H1 (cell line): ENCODE data around the gene ZFR. TPM values are rescaled to one million over a fixed set of nuclear protein-coding genes. Genes with fewer than 3 reads are reported as not detected.

Experiments
- CTCF ChIA-PET: fragments of 300-600 bp; sonication (Branson Sonifier 250); formaldehyde crosslinking; loops from one replicate; lab custom pipeline; 2021; ENCODE audit not compliant: partially characterized antibody; lab: Charles Lee
- POLR2A ChIA-PET: fragments of 300-600 bp; sonication (Branson Sonifier 250); formaldehyde crosslinking; loops from one replicate; lab custom pipeline; 2021; ENCODE audit warnings: inconsistent platforms; ENCODE audit not compliant: partially characterized antibody; lab: Charles Lee
- DNase-seq, 2 experiments: peaks; one replicate each; pipeline versions ENCODE4 v3.0.0 to v3.0.0-alpha.2; 2010 to 2022; ENCODE audit warnings: low spot score in 2 of 2, low read depth in 1 of 2, mixed read lengths in 1 of 2
- FAIRE-seq: peaks from 2 replicates; lab custom pipeline; 2011; peaks lifted over from hg19 to GRCh38; lab: Jason Lieb, UNC
- H2AFZ ChIP-seq: 2 replicates; pipeline ENCODE4 v1.8.1; 2012; ENCODE audit warnings: low read length, inconsistent platforms
- H2AK5ac ChIP-seq: 2 replicates; pipeline ENCODE4 v1.6.1; 2013; ENCODE audit warnings: low read depth, low read length
- H2BK120ac ChIP-seq: replicated peaks from 2 replicates; pipeline ENCODE3; 2013; ENCODE audit warnings: low read depth, low read length, inconsistent platforms
- H2BK12ac ChIP-seq: 2 replicates; pipeline ENCODE4 v1.6.1; 2013; ENCODE audit warnings: low read depth, low read length
- H2BK15ac ChIP-seq: 2 replicates; pipeline ENCODE4 v1.6.1; 2013; ENCODE audit warnings: low read length
- H2BK20ac ChIP-seq: 2 replicates; pipeline ENCODE4 v1.6.1; 2013; ENCODE audit warnings: low read length
- H2BK5ac ChIP-seq: 2 replicates; pipeline ENCODE4 v1.6.1; 2013; ENCODE audit warnings: low read depth, low read length
- H3K14ac ChIP-seq: 2 replicates; pipeline ENCODE4 v1.6.1; 2013; ENCODE audit warnings: inconsistent platforms; ENCODE audit not compliant: insufficient read length
- H3K18ac ChIP-seq: 2 replicates; pipeline ENCODE4 v1.6.1; 2013; ENCODE audit warnings: low read length; ENCODE audit errors: extremely low read depth
- H3K23ac ChIP-seq: 2 replicates; pipeline ENCODE4 v1.6.1; 2013; ENCODE audit warnings: inconsistent platforms; ENCODE audit not compliant: insufficient read length
- H3K23me2 ChIP-seq: 2 replicates; pipeline ENCODE4 v1.6.1; 2013; ENCODE audit warnings: low read depth, low read length
- H3K27ac ChIP-seq: 2 replicates; pipeline ENCODE4 v1.6.1; 2011; ENCODE audit warnings: low read depth, low read length, inconsistent platforms
- H3K27me3 ChIP-seq, 4 experiments: replicated peaks in 1 of 4; 1 replicate in 1 of 4; 2 replicates in 3 of 4; pipeline versions ENCODE4 v1.6.1 to v1.8.1; 2011 to 2013; ENCODE audit warnings: low read length in 3 of 4, mild to moderate bottlenecking in 3 of 4, inconsistent platforms in 2 of 4, mixed read lengths in 2 of 4, moderate library complexity in 1 of 4; ENCODE audit not compliant: control insufficient read depth in 3 of 4, insufficient read depth in 3 of 4; ENCODE audit errors: extremely low read depth in 1 of 4
- H3K36me3 ChIP-seq, 4 experiments: 2 replicates each; pipeline versions ENCODE4 v1.6.1 to v1.8.1; 2011 to 2013; ENCODE audit warnings: mild to moderate bottlenecking in 4 of 4, low read length in 3 of 4, moderate library complexity in 2 of 4, control low read depth in 1 of 4, inconsistent platforms in 1 of 4; ENCODE audit not compliant: insufficient read depth in 4 of 4, control insufficient read depth in 2 of 4
- H3K4ac ChIP-seq: replicated peaks from 2 replicates; pipeline ENCODE3; 2013; ENCODE audit warnings: low read length, low read depth, mixed read lengths, inconsistent platforms; ENCODE audit not compliant: insufficient read length
- H3K4me1 ChIP-seq, 4 experiments: replicated peaks in 1 of 4; 1 replicate in 1 of 4; 2 replicates in 3 of 4; pipeline versions ENCODE4 v1.6.1 to v1.8.1; 2011 to 2013; ENCODE audit warnings: low read length in 3 of 4, inconsistent platforms in 2 of 4, mixed read lengths in 1 of 4; ENCODE audit not compliant: insufficient read depth in 4 of 4, control insufficient read depth in 3 of 4
- H3K4me2 ChIP-seq, 2 experiments: 2 replicates each; pipeline versions ENCODE4 v1.6.1 to v1.8.1; 2011 to 2013; ENCODE audit warnings: low read depth in 2 of 2, low read length in 2 of 2, control low read depth in 1 of 2, inconsistent platforms in 1 of 2, mild to moderate bottlenecking in 1 of 2; ENCODE audit not compliant: insufficient read depth in 1 of 2
- H3K4me3 ChIP-seq, 4 experiments: fragments of 200-600, 300-600 bp in 1 of 4; sonication (generic), shearing (Covaris generic), sonication (Bioruptor Twin) in 1 of 4; 2 replicates each; pipeline versions ENCODE4 v1.5.1 to v1.8.1; 2011 to 2016; ENCODE audit warnings: low read length in 4 of 4, low read depth in 3 of 4, control low read depth in 2 of 4, inconsistent platforms in 2 of 4, mild to moderate bottlenecking in 2 of 4, mixed read lengths in 1 of 4, moderate library complexity in 1 of 4; ENCODE audit not compliant: insufficient read depth in 2 of 4; ENCODE audit errors: extremely low read depth in 1 of 4
- H3K56ac ChIP-seq: replicated peaks from 2 replicates; pipeline ENCODE3; 2013; ENCODE audit warnings: low read depth, mild to moderate bottlenecking, mixed read lengths, low read length, inconsistent platforms; ENCODE audit not compliant: insufficient read length
- H3K79me1 ChIP-seq: 2 replicates; pipeline ENCODE4 v1.6.1; 2013; ENCODE audit warnings: low read depth, low read length, control low read depth
- H3K79me2 ChIP-seq, 2 experiments: 2 replicates each; pipeline versions ENCODE4 v1.6.1 to v1.8.1; 2012 to 2013; ENCODE audit warnings: low read length in 2 of 2, mild to moderate bottlenecking in 2 of 2, inconsistent platforms in 1 of 2; ENCODE audit not compliant: insufficient read depth in 2 of 2, control insufficient read depth in 1 of 2
- H3K9ac ChIP-seq, 4 experiments: replicated peaks in 1 of 4; 1 replicate in 1 of 4; 2 replicates in 3 of 4; pipeline versions ENCODE4 v1.6.1 to v1.8.1; 2011 to 2013; ENCODE audit warnings: low read depth in 3 of 4, low read length in 3 of 4, control low read depth in 2 of 4, mild to moderate bottlenecking in 2 of 4, moderate library complexity in 2 of 4, inconsistent platforms in 1 of 4; ENCODE audit errors: extremely low read depth in 1 of 4
- H3K9me3 ChIP-seq, 2 experiments: 2 replicates each; pipeline versions ENCODE4 v1.6.1 to v1.8.1; 2012 to 2013; ENCODE audit warnings: mild to moderate bottlenecking in 2 of 2, moderate library complexity in 2 of 2, control low read depth in 1 of 2, inconsistent platforms in 1 of 2, low read depth in 1 of 2, low read length in 1 of 2, mixed read lengths in 1 of 2; ENCODE audit not compliant: insufficient read depth in 2 of 2
- H4K20me1 ChIP-seq, 2 experiments: replicated peaks in 1 of 2; 2 replicates each; pipeline versions ENCODE3 to v1.8.1; 2011 to 2013; ENCODE audit warnings: inconsistent platforms in 2 of 2, low read length in 2 of 2, mild to moderate bottlenecking in 1 of 2; ENCODE audit not compliant: insufficient read depth in 2 of 2, control insufficient read depth in 1 of 2
- H4K5ac ChIP-seq: 2 replicates; pipeline ENCODE4 v1.6.1; 2013; ENCODE audit warnings: low read length, low read depth, mixed read lengths, inconsistent platforms; ENCODE audit not compliant: insufficient read length
- H4K8ac ChIP-seq: 2 replicates; pipeline ENCODE4 v1.8.0; 2013; ENCODE audit warnings: mild to moderate bottlenecking, moderate library complexity, low read length, inconsistent platforms; ENCODE audit not compliant: insufficient read depth; ENCODE audit errors: extremely low read depth
- H4K91ac ChIP-seq: replicated peaks from 2 replicates; pipeline ENCODE3; 2013; ENCODE audit warnings: low read length, mixed read lengths, inconsistent platforms; ENCODE audit not compliant: insufficient read length
- BACH1 ChIP-seq: IDR thresholded peaks from 2 replicates; pipeline ENCODE4 v1.6.1; 2012; ENCODE audit warnings: low read length, improper control_type of control experiment
- CHD1 ChIP-seq: IDR thresholded peaks from 2 replicates; pipeline ENCODE4 v1.6.1; 2012; ENCODE audit warnings: low read depth, low read length, improper control_type of control experiment
- CHD2 ChIP-seq: IDR thresholded peaks from 2 replicates; pipeline ENCODE4 v1.6.1; 2012; ENCODE audit warnings: low read length, improper control_type of control experiment
- CREB1 ChIP-seq: IDR thresholded peaks from 2 replicates; pipeline ENCODE4 v1.6.1; 2012; ENCODE audit warnings: inconsistent platforms
- E2F6 ChIP-seq: IDR thresholded peaks from 2 replicates; pipeline ENCODE4 v1.6.1; 2012; ENCODE audit warnings: inconsistent platforms
- EP300 ChIP-seq, 2 experiments: IDR thresholded peaks; 1 replicate in 1 of 2; 2 replicates in 1 of 2; pipeline ENCODE4 v1.6.1; 2011 to 2012; ENCODE audit warnings: low read depth in 2 of 2, low read length in 2 of 2, mild to moderate bottlenecking in 2 of 2, borderline replicate concordance in 1 of 2, inconsistent platforms in 1 of 2, moderate library complexity in 1 of 2
- JUN ChIP-seq: IDR thresholded peaks from 2 replicates; pipeline ENCODE4 v1.6.1; 2011; ENCODE audit warnings: low read depth, mild to moderate bottlenecking, improper control_type of control experiment, low read length
- KDM4A ChIP-seq: IDR thresholded peaks from one replicate; pipeline ENCODE4 v1.7.1; 2012; ENCODE audit warnings: low read depth, mild to moderate bottlenecking, moderate library complexity, low read length, inconsistent platforms; ENCODE audit not compliant: severe bottlenecking
- NRF1 ChIP-seq: IDR thresholded peaks from 2 replicates; pipeline ENCODE4 v1.6.1; 2011; ENCODE audit warnings: mild to moderate bottlenecking, low read depth, low read length, improper control_type of control experiment
- POLR2A ChIP-seq, 2 experiments: IDR thresholded peaks; 1 replicate in 1 of 2; 2 replicates in 1 of 2; pipeline ENCODE4 v1.6.1; 2011; ENCODE audit warnings: low read depth in 2 of 2, low read length in 2 of 2, mild to moderate bottlenecking in 2 of 2; ENCODE audit errors: control extremely low read depth in 1 of 2
- POU5F1 ChIP-seq: IDR thresholded peaks from 2 replicates; pipeline ENCODE4 v1.6.1; 2011; ENCODE audit warnings: low read depth, mild to moderate bottlenecking, low read length, moderate library complexity
- SP1 ChIP-seq: IDR thresholded peaks from 2 replicates; pipeline ENCODE4 v1.6.1; 2011; ENCODE audit warnings: low read depth, low read length
- TAF7 ChIP-seq: optimal IDR thresholded peaks from 2 replicates; pipeline ENCODE3; 2011; ENCODE audit warnings: low read depth, mild to moderate bottlenecking, inconsistent platforms, low read length, moderate library complexity, borderline replicate concordance
- ZNF274 ChIP-seq: IDR thresholded peaks from 2 replicates; pipeline ENCODE4 v1.7.0; 2012; ENCODE audit warnings: low read length, borderline replicate concordance; ENCODE audit errors: extremely low read depth
- WGBS, 2 experiments: shearing (Covaris generic) in 1 of 2; methylation state at CpG; one replicate each; pipeline versions ENCODE4 v1.1.6 to v1.1.7; 2013 to 2015; ENCODE audit warnings: low lambda C conversion rate in 2 of 2, mixed read lengths in 2 of 2, inconsistent platforms in 1 of 2, low coverage in 1 of 2, missing lambda C conversion rate in 1 of 2; ENCODE audit not compliant: insufficient replicate concordance in 2 of 2, insufficient coverage in 1 of 2, insufficient read length in 1 of 2; ENCODE audit errors: extremely low coverage in 1 of 2, missing lambda C conversion rate in 1 of 2; 5-methylcytosine and 5-hydroxymethylcytosine counted together
- polyA plus RNA-seq, 7 experiments: library from polyadenylated mRNA; depleted of rRNA in 3 of 7; stranded (reverse) in 5 of 7; unstranded in 2 of 7; fragments of >200 nt in 5 of 7; fragments of 200-250 nt in 2 of 7; gene quantifications; 1 replicate in 5 of 7; 2 replicates in 1 of 7; 4 replicates in 1 of 7; pipeline versions ENCODE4 v1.2.1 to v1.2.3, GENCODE V29; 2011 to 2013; ENCODE audit warnings: missing spikeins in 2 of 7, mixed read lengths in 2 of 7
- total RNA-seq: library from RNA; stranded (reverse); fragmentation: NEBNext Ultra II Directional; extraction: Animal tissue kit (Norgen Biotek cat#: 25700); gene quantifications from 2 replicates; pipeline ENCODE4 v1.2.1, GENCODE V29; 2021
- TF ChIP-seq, protein P1 (sequence below): IDR thresholded peaks from 2 replicates; pipeline ENCODE4 v1.6.1; 2012; ENCODE audit warnings: inconsistent platforms

The ZFR gene
- total and polyA plus RNA-seq, 2 of the 8 experiments (the other 6 are each of a cell fraction or from before 2014, with no cell fraction given), result 68.8 to 92.7 TPM

DNA sequence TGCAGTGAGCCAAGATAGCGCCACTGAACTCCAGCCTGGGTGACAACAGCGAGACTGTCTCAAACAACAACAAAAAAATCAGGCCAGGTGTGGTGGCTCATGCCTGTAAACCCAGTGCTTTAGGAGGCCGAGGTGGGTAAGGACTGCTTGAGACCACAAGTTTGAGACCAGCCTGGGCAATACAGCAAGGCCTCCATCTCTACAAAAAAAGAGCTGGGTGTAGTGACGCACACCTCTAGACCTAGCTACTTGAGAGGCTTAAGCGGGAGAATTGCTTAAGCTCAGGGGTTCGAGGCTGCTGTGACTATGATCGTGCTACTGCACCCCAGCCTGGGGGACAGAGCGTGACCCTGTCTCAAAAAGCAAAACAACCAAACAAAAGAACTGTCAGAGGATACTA is 91.9 kb downstream of the ZFR start:
- Histone ChIP-seq H3K23ac (no peak overlapping the region), H3K23me2 (no peaks in the 10 kb centered on the region), H3K4me2 (no peak overlapping the region), H3K27me3 (no peaks in the 10 kb centered on the region), H3K9ac (no peak overlapping the region), H2AFZ (no peak overlapping the region), H4K5ac (no peak overlapping the region), H3K18ac (no peak overlapping the region), H3K4ac (no peak overlapping the region), H2BK120ac (no peak overlapping the region), H3K9me3 (0 out of 4 replicates have a peak, but pooled peaks cover 0 to 4% of the 10 kb centered on the region in 2 experiments), H4K20me1 (no peaks in the 10 kb centered on the region), H2AK5ac (no peak overlapping the region), H2BK15ac (no peak overlapping the region), H3K4me1 (no peaks in the 10 kb centered on the region), H3K27ac (no peak overlapping the region), H3K56ac (no peak overlapping the region), H4K8ac (no peak overlapping the region), H3K14ac (no peak overlapping the region), H2BK12ac (no peak overlapping the region), H3K4me3 (no peak overlapping the region), H3K79me2 (no peaks in the 10 kb centered on the region), H3K79me1 (no peaks in the 10 kb centered on the region), H3K36me3 (peaks cover 0 to 26% (median 6%) of the 10 kb centered on the region in 4 experiments; a peak in 5 of 8 replicates), H4K91ac (no peak overlapping the region), H2BK5ac (no peak overlapping the region), H2BK20ac (no peak overlapping the region)
- WGBS, 2 experiments, result 94% methylated on average over 8 of the region's 8 CpGs; no CpG with 5 or more reads in 1 of the 2 experiments
- DNase-seq (no peak), FAIRE-seq (no peak)
- POLR2A ChIA-PET, result no interaction called here
- CTCF ChIA-PET, result interaction anchor here (0.6 to 0.8 kb wide), 2 partner anchors 121 to 536 kb away, joined by 3 read pairs; no protein-coding TSS in a partner anchor
- TF ChIP-seq ZNF274, result no peak
- no peak for TF ChIP-seq EP300 (IDR thresholded peaks at IDR 0.05; ENCODE audit: borderline replicate concordance in 1 of 2, low read depth in 2 of 2, low read length in 2 of 2)
- TF ChIP-seq POU5F1, result no peak
- no peak for TF ChIP-seq BACH1
- TF ChIP-seq TAF7, result no peak
- TF ChIP-seq JUN, result no peak
- no peak for TF ChIP-seq POLR2A (IDR thresholded peaks at IDR 0.05; ENCODE audit: control extremely low read depth in 1 of 2, low read depth in 2 of 2, low read length in 2 of 2)
- TF ChIP-seq CREB1, result no peak
- no peak for TF ChIP-seq KDM4A
- TF ChIP-seq E2F6, result no peak
- no peak for TF ChIP-seq SP1
- TF ChIP-seq NRF1, result no peak
- TF ChIP-seq CHD2, result no peak
- TF ChIP-seq CHD1, result no peak
- TF ChIP-seq, protein P1, sequence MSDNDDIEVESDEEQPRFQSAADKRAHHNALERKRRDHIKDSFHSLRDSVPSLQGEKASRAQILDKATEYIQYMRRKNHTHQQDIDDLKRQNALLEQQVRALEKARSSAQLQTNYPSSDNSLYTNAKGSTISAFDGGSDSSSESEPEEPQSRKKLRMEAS, result no peak
